IMR-90 (cell line): ENCODE measurements around the gene DGKB. TPM values are rescaled to one million over a fixed set of nuclear protein-coding genes. Genes with fewer than 3 reads are reported as not detected.

Experiments used
- ATAC-seq: fragments of 200-7000 bp; cut with Tn5 transposase; 2 replicates; pipeline ENCODE4 v1.9.1; 2020; ENCODE audit warnings: low read depth, mild to moderate bottlenecking, moderate library complexity
- BruUV-seq: library from RNA; stranded (reverse); fragments of 400-500 nt; replicated peaks from 2 replicates; lab custom pipeline; 2021; lab: Mats Ljungman, UMichigan
- CTCF ChIA-PET: fragments of 300-600 bp; formaldehyde crosslinking; extraction: SDS; loops from one replicate; lab custom pipeline; 2021; ENCODE audit warnings: antibody characterized with exemption; lab: Yijun Ruan, JAX
- POLR2A ChIA-PET: fragments of 300-600 bp; sonication (Branson Sonifier 250); formaldehyde crosslinking; loops from one replicate; lab custom pipeline; 2022; ENCODE audit warnings: antibody characterized with exemption; ENCODE audit not compliant: unreplicated experiment; lab: Charles Lee
- DNase-seq: peaks from one replicate; pipeline ENCODE4 v3.0.0; 2013
- H2AFZ ChIP-seq: replicated peaks from 2 replicates; pipeline ENCODE3; 2013; ENCODE audit warnings: low read length, mild to moderate bottlenecking; ENCODE audit not compliant: poor library complexity
- H2AK5ac ChIP-seq: 2 replicates; pipeline ENCODE4 v1.6.1; 2013; ENCODE audit warnings: low read depth, low read length, inconsistent platforms
- H2AK9ac ChIP-seq: replicated peaks from 2 replicates; pipeline ENCODE3; 2013; ENCODE audit warnings: mild to moderate bottlenecking, low read depth, low read length, moderate library complexity; ENCODE audit not compliant: poor library complexity
- H2BK120ac ChIP-seq: 2 replicates; pipeline ENCODE4 v1.6.1; 2013; ENCODE audit warnings: low read depth, low read length, inconsistent platforms
- H2BK15ac ChIP-seq: 3 replicates; pipeline ENCODE4 v1.6.1; 2013; ENCODE audit warnings: low read depth, low read length, inconsistent platforms
- H2BK20ac ChIP-seq: 2 replicates; pipeline ENCODE4 v1.6.1; 2013; ENCODE audit warnings: low read depth, mild to moderate bottlenecking, inconsistent platforms, low read length, moderate library complexity
- H2BK5ac ChIP-seq: 2 replicates; pipeline ENCODE4 v1.6.1; 2013; ENCODE audit warnings: mild to moderate bottlenecking, low read depth, low read length, inconsistent platforms; ENCODE audit not compliant: poor library complexity, severe bottlenecking
- H3K14ac ChIP-seq: replicated peaks from 2 replicates; pipeline ENCODE4 v1.6.1; 2013; ENCODE audit warnings: low read depth, low read length, inconsistent platforms
- H3K18ac ChIP-seq: 2 replicates; pipeline ENCODE4 v1.6.1; 2013; ENCODE audit warnings: low read depth, low read length, control low read depth
- H3K23ac ChIP-seq: 2 replicates; pipeline ENCODE4 v1.6.1; 2013; ENCODE audit warnings: low read depth, low read length, inconsistent platforms
- H3K27ac ChIP-seq: 2 replicates; pipeline ENCODE4 v1.5.1; 2013; ENCODE audit warnings: mild to moderate bottlenecking, control low read depth, low read length; ENCODE audit not compliant: insufficient read depth
- H3K27me3 ChIP-seq: 2 replicates; pipeline ENCODE4 v1.6.1; 2013; ENCODE audit warnings: low read length; ENCODE audit not compliant: control insufficient read depth, insufficient read depth
- H3K36me3 ChIP-seq: 2 replicates; pipeline ENCODE4 v1.6.1; 2013; ENCODE audit warnings: low read length, mixed read lengths; ENCODE audit not compliant: control insufficient read depth, insufficient read depth
- H3K4ac ChIP-seq: 2 replicates; pipeline ENCODE4 v1.6.1; 2013; ENCODE audit warnings: low read depth, low read length, inconsistent platforms
- H3K4me1 ChIP-seq: 2 replicates; pipeline ENCODE4 v1.6.1; 2013; ENCODE audit warnings: low read length, mixed read lengths; ENCODE audit not compliant: control insufficient read depth, insufficient read depth
- H3K4me2 ChIP-seq: 2 replicates; pipeline ENCODE4 v1.6.1; 2013; ENCODE audit warnings: low read depth, mild to moderate bottlenecking, control low read depth, low read length, moderate library complexity
- H3K4me3 ChIP-seq: 2 replicates; pipeline ENCODE4 v1.5.1; 2013; ENCODE audit warnings: low read depth, mild to moderate bottlenecking, control low read depth, low read length, moderate library complexity; ENCODE audit not compliant: insufficient read depth
- H3K56ac ChIP-seq: 2 replicates; pipeline ENCODE4 v1.6.1; 2013; ENCODE audit warnings: low read length, inconsistent platforms; ENCODE audit not compliant: insufficient read depth; ENCODE audit errors: extremely low read depth
- H3K79me1 ChIP-seq, 2 experiments: 2 replicates each; pipeline ENCODE4 v1.6.1; 2013; ENCODE audit warnings: low read length in 2 of 2, inconsistent platforms in 1 of 2, low read depth in 1 of 2
- H3K9ac ChIP-seq: 2 replicates; pipeline ENCODE4 v1.6.1; 2013; ENCODE audit warnings: low read depth, low read length, control low read depth
- H3K9me1 ChIP-seq: 2 replicates; pipeline ENCODE4 v1.6.1; 2013; ENCODE audit warnings: low read length, inconsistent platforms; ENCODE audit not compliant: insufficient read depth
- H3K9me3 ChIP-seq: 2 replicates; pipeline ENCODE4 v1.6.1; 2013; ENCODE audit warnings: low read length; ENCODE audit not compliant: control insufficient read depth, insufficient read depth
- H4K20me1 ChIP-seq: 2 replicates; pipeline ENCODE4 v1.6.1; 2013; ENCODE audit warnings: low read length, inconsistent platforms; ENCODE audit not compliant: insufficient read depth
- H4K5ac ChIP-seq: 2 replicates; pipeline ENCODE4 v1.6.1; 2013; ENCODE audit warnings: mild to moderate bottlenecking, low read depth, low read length, control low read depth
- H4K8ac ChIP-seq, 2 experiments: 2 replicates each; pipeline ENCODE4 v1.6.1; 2013; ENCODE audit warnings: low read depth in 2 of 2, low read length in 2 of 2, control low read depth in 1 of 2, inconsistent platforms in 1 of 2
- H4K91ac ChIP-seq: 2 replicates; pipeline ENCODE4 v1.6.1; 2013; ENCODE audit warnings: low read depth, low read length, inconsistent platforms; ENCODE audit not compliant: insufficient read depth
- BHLHE40 ChIP-seq: fragments of 150-350 bp; IDR thresholded peaks from 2 replicates; pipeline ENCODE4 v1.6.1; 2016; ENCODE audit warnings: mild to moderate bottlenecking, low read depth, low read length
- CEBPB ChIP-seq: IDR thresholded peaks from 2 replicates; pipeline ENCODE4 v1.6.1; 2012; ENCODE audit warnings: low read depth, low read length, improper control_type of control experiment
- CHD1 ChIP-seq: IDR thresholded peaks from 2 replicates; pipeline ENCODE4 v1.6.1; 2012; ENCODE audit warnings: low read depth, low read length, improper control_type of control experiment
- CTCF ChIP-seq: conservative IDR thresholded peaks from 2 replicates; pipeline ENCODE4 v1.5.1; 2012; ENCODE audit warnings: mild to moderate bottlenecking, low read depth, low read length, improper control_type of control experiment
- ELK1 ChIP-seq: fragments of 150-350 bp; IDR thresholded peaks from 2 replicates; pipeline ENCODE4 v1.6.1; 2016; ENCODE audit warnings: low read depth, mild to moderate bottlenecking, low read length, moderate library complexity, borderline replicate concordance
- FOS ChIP-seq: fragments of 150-350 bp; IDR thresholded peaks from 2 replicates; pipeline ENCODE4 v1.6.1; 2016; ENCODE audit warnings: low read depth, low read length
- MAFK ChIP-seq: IDR thresholded peaks from 2 replicates; pipeline ENCODE4 v1.6.1; 2012; ENCODE audit warnings: low read depth, low read length, improper control_type of control experiment
- MAZ ChIP-seq: IDR thresholded peaks from 2 replicates; pipeline ENCODE4 v1.6.1; 2012; ENCODE audit warnings: low read depth, mild to moderate bottlenecking, low read length, improper control_type of control experiment, moderate library complexity, borderline replicate concordance
- MXI1 ChIP-seq: IDR thresholded peaks from 2 replicates; pipeline ENCODE4 v1.6.1; 2012; ENCODE audit warnings: low read depth, mild to moderate bottlenecking, low read length, moderate library complexity, borderline replicate concordance
- NFE2L2 ChIP-seq: fragments of 150-350 bp; IDR thresholded peaks from 2 replicates; pipeline ENCODE4 v1.6.1; 2016; ENCODE audit warnings: low read depth, mild to moderate bottlenecking, low read length
- RAD21 ChIP-seq: IDR thresholded peaks from 2 replicates; pipeline ENCODE4 v1.6.1; 2012; ENCODE audit warnings: low read length, improper control_type of control experiment
- RCOR1 ChIP-seq: IDR thresholded peaks from 2 replicates; pipeline ENCODE4 v1.6.1; 2012; ENCODE audit warnings: mild to moderate bottlenecking, low read length, improper control_type of control experiment; ENCODE audit not compliant: insufficient replicate concordance
- RFX5 ChIP-seq: IDR thresholded peaks from 2 replicates; pipeline ENCODE4 v1.8.0; 2012; ENCODE audit warnings: low read depth, mild to moderate bottlenecking, low read length, moderate library complexity
- SMC3 ChIP-seq: fragments of 150-350 bp; IDR thresholded peaks from 2 replicates; pipeline ENCODE4 v1.6.1; 2016; ENCODE audit warnings: low read depth, mild to moderate bottlenecking, antibody characterized with exemption, low read length, moderate library complexity
- USF2 ChIP-seq: fragments of 150-350 bp; IDR thresholded peaks from 2 replicates; pipeline ENCODE4 v1.6.1; 2017; ENCODE audit warnings: mild to moderate bottlenecking, antibody characterized with exemption, low read length, low read depth
- WGBS, 2 experiments: methylation state at CpG; one replicate each; pipeline versions ENCODE4 v1.1.5 to v1.1.7; 2013; ENCODE audit warnings: missing lambda C conversion rate in 2 of 2; ENCODE audit not compliant: insufficient read length in 1 of 2; ENCODE audit errors: extremely low coverage in 2 of 2; 5-methylcytosine and 5-hydroxymethylcytosine counted together
- dilution Hi-C: fragments of 300-500 bp; cut with HindIII; formaldehyde crosslinking; loops from one replicate; pipeline ENCODE4 v1.14.3; 2018; ENCODE audit warnings: low sequenced_read_pairs; ENCODE audit not compliant: unreplicated experiment
- in situ Hi-C: fragments of 300-500 bp; cut with MboI; formaldehyde crosslinking; loops from 3 replicates; pipeline ENCODE4 v1.14.3; 2019; ENCODE audit warnings: low sequenced_read_pairs, inconsistent platforms, mixed read lengths
- intact Hi-C: fragments of 100-400 bp; cut with micrococcal nuclease; formaldehyde crosslinking; loops from 2 replicates; pipeline ENCODE4 v1.10.0; 2022
- polyA plus RNA-seq, 3 experiments: library from polyadenylated mRNA; depleted of rRNA; stranded (reverse); fragments of >200 nt; gene quantifications; 2 replicates each; pipeline ENCODE4 v1.2.3, GENCODE V29; 2012; ENCODE audit warnings: low replicate concordance in 1 of 3
- total RNA-seq: library from RNA; depleted of rRNA; stranded (reverse); fragments of >200 nt; gene quantifications from 2 replicates; pipeline ENCODE4 v1.2.3, GENCODE V29; 2012

Gene DGKB
- total and polyA plus RNA-seq, 2 of the 4 experiments (the other 2 are of a cell fraction) = not detected

GRCh38 chr7:14891289-14891688 is 11.3 kb downstream of the DGKB start:
- Histone ChIP-seq H3K23ac (no peak overlapping the region), H3K36me3 (no peaks in the 10 kb centered on the region), H3K14ac (no peak overlapping the region), H4K20me1 (no peaks in the 10 kb centered on the region), H3K56ac (no peak overlapping the region), H2BK20ac (no peak overlapping the region), H3K4me2 (no peak overlapping the region), H2AFZ (no peak overlapping the region), H3K79me1 (no peaks in the 10 kb centered on the region), H2AK9ac (no peak overlapping the region), H3K18ac (no peak overlapping the region), H3K9ac (no peak overlapping the region), H3K4me1 (no peaks in the 10 kb centered on the region), H2BK15ac (no peak overlapping the region), H2AK5ac (no peak overlapping the region), H4K91ac (no peak overlapping the region), H2BK5ac (no peak overlapping the region), H3K9me1 (no peaks in the 10 kb centered on the region), H3K9me3 (no peaks in the 10 kb centered on the region; the same call in 1 of the 2 replicates), H3K27me3 (no peaks in the 10 kb centered on the region), H4K8ac (no peak overlapping the region), H2BK120ac (no peak overlapping the region), H4K5ac (no peak overlapping the region), H3K27ac (no peak overlapping the region), H3K4me3 (no peak overlapping the region), H3K4ac (no peak overlapping the region)
- WGBS, 2 experiments = 100% methylated on average over 1 of the region's 3 CpGs; no CpG with 5 or more reads in 1 of the 2 experiments
- DNase-seq (no peak), ATAC-seq (no peak)
- BruUV-seq = no TSS peak
- CTCF ChIA-PET = interaction anchor here (0.7 kb wide), 1 partner anchor 683 kb away, joined by 3 read pairs; no protein-coding TSS in a partner anchor
- dilution Hi-C loops = no loop called here
- POLR2A ChIA-PET = no interaction called here
- in situ Hi-C loops = no loop called here
- intact Hi-C loops = no loop called here
- no peak for TF ChIP-seq CHD1
- TF ChIP-seq RFX5 = no peak
- TF ChIP-seq USF2 = no peak
- no peak for TF ChIP-seq MXI1
- no peak for TF ChIP-seq RCOR1
- TF ChIP-seq NFE2L2 = no peak
- no peak for TF ChIP-seq BHLHE40
- no peak for TF ChIP-seq SMC3
- no peak for TF ChIP-seq MAFK
- TF ChIP-seq MAZ = no peak
- no peak for TF ChIP-seq RAD21
- no peak for TF ChIP-seq CEBPB
- no peak for TF ChIP-seq CTCF
- no peak for TF ChIP-seq FOS
- TF ChIP-seq ELK1 = no peak
